Inflammatory macrophage treated with lipopolysaccharide for 1 hour (primary cell): ENCODE data around the gene TMEM43.

ENCODE experiments used
- DNase-seq, 2 donors: peaks; one replicate each; pipeline ENCODE4 v3.0.0-alpha.2; 2020 to 2022

The TMEM43 gene

DNA sequence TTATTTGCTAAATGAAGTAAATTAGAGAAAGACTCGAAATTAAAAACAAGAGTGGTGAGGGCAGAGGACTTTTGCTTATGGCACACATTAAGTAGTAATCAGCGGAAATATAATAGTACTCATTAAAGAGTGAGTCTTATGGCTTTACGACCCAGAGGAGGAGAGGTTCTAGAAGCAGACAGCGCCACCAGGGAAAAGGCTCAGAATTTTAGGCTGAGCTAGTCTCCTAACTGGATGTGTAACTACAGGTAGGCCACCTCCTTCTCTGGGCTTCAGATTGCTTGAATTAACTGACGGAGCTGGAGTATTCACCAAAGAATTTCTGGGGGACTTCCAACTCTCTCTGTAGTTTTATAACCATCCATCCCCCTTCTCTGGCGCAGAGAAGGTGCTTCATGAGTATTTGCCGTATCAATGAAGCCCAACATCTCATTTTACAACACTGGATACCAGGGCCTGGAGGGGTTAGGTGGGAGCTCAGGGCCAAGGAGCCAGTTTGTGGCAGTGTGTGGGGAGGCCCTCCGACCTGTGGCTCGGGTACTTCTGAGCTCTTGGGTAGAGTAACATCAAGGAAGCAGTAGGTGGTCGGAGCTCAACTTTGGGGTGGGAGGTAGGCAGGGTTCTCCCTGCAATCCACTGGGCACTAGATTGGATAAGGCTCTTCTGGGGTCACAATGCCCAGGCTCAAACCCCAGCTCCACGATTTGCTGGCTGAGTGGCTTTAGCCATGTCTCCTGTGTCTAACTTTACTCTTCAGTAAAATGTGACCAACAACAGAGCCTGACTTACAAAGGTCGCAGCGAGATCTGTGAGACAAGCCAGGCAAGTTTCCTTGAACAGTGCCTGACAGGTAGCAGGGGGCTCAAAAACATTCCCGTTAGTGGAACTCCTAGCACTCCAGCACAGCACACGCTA is 1.3 kb upstream of the TMEM43 start:
- no peak for DNase-seq

DNA sequence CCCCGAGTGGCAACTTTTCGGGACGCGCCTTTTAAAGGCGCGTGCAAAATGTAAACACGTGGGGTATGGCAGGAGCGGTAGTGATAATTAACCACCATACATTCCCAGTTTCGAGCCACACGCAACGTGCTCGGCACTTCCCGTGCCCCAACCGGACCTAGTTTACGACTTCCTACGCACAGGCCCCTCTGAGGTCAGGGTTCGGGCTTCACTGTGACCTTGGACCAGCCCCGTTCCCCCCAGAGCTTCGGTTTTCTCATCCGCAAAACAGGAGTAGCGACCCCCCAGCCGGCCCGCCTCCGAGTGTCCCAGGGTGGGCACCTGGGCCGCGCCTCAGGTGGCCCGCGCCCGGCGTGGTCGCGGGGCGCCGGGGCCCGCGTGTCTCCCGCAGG is 633 bp upstream of the TMEM43 start:
- DNase-seq: peak; percentile 62 to 63

DNA sequence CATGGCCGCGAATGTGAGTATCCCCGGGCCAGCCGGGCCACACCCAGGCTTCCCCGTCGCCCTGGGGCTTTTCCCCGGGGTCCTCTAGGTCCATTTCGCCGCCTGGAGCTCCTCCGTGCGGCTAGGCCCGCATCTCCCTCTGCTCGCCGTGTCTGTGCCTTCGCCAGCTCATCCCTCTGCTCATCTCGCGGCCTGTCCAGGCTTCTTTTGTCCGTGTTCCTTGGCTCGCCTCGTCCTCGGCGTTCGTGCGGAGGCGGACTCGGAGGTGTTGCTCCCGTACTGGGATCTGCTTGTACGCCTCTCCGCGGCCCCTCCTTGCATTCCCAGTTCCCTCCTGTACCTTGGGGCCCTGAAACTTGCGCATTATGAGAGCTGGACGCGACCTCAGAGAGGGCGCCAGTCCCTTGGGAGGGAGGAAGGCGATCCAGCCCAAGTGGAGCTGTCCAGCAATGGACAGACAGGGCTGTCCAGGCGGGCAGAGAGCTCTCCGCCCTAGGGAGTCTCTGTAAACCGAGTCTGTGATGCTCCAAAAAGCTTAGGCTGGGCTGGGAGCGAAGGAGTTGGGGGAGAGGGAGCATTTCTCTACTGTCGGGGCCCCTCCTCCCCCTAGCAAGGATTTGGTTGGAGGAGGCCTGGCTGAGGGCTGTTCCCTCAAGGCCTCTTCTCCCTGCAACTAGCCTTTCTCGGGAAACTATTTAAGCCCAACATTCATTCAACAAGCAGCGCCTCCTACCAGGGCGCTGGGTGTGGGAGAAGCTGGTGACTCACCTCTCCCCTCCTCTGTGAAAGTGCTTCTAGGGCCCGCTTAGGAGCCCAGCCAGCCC is 553 bp downstream of the TMEM43 start:
- DNase-seq: peak; percentile 57 to 83

DNA sequence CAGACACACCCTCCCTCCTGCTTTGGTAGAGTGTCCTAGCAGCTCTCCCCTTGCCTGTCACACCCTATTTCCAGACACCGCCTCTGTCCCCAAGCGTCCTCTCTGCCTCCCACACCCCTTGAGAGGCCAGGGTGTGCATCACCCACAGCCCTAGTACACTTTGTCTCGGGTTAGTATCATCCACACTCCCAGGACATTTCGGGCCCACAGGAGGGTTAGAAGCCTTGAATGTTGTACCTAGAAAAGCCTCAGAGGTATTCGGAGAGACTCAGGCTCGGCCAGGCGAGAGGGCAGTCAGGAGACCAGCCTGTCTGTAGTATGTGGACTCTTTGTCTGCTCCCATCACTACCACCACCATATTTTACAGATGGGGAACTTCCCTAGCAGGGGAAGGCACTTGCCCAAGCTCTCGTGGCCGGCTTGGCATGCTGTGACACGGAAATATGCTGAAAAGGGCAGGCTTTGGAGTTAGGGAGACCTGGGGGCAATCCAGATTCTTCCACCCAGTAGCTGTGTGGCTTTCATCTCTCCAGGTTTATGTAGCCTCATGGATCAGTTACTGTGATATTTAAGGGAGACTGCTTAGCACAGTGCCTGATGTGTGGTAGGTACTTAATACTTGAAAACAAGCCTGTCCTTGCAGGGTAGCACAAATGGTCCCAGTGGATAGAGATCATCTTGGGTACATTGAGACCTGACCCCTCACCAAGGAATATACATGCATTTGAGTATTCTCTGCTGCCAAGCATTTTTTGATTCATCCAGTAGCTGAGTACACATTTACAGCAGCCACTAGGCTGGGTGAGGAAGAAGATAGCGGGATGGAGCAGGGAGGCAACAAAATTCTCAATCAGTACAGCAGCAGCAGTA is 1.4 kb downstream of the TMEM43 start:
- DNase-seq: peak; percentile 13 to 37

DNA sequence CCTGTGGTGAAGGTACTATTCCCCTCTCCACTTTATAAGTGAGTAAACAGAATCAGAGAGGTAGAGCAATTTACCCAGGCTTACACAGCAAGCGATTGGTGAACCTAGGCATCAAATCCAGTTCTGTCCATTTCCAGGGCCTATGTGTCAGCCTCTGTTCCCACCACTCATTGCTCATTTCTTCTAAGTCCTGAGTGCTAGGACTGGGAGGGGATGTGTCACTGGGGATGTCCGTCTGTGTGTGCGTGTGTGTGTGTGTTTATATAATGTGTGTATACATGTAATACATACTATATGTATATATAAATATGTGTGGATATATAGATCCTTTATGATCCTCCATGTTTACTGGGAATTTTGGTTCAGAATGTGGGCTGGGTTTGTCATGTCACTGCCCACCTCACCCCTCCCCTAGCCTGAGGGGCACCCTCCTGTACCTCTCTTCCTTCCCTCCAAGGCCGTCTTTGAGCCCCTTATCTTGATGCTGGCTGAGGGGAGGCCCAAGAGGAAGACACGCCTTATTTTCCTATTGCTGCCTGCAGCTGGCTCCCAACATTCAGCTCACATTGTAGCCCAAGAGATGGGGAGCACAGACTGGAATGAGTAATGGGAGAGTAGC is 2.1 kb downstream of the TMEM43 start:
- peak in 1 of 2 donors; percentile 16 for DNase-seq

DNA sequence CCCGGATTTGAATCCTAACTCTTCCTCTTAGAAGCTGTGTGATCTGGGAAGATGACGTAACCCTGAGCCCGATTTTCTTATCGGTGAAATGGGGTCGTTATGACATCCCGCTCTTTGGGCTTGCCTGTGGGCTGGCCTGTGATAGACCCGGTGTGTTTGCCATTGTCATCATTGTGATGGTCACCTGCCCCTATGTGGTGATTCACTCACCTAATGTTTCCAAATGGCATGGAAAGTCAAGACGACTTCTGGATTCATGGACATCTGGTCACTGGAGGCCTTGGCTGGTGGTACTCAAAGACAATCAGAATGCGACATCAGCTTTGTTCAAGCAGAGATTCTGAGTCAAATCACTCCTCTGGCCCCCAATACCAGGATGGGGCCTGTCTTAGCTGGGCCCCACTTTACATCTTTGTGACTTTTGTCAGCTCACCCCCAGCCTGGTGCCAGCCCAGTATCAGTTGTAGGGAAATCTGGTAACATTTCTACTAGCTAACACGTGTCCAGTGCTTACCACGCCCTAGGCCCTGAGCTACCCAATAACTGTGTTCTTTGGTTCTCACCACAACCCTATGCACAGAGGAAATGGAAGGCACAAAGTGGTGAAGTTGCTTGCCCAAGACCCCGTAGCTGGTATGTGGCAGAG is 2.8 kb downstream of the TMEM43 start:
- no peak for DNase-seq

DNA sequence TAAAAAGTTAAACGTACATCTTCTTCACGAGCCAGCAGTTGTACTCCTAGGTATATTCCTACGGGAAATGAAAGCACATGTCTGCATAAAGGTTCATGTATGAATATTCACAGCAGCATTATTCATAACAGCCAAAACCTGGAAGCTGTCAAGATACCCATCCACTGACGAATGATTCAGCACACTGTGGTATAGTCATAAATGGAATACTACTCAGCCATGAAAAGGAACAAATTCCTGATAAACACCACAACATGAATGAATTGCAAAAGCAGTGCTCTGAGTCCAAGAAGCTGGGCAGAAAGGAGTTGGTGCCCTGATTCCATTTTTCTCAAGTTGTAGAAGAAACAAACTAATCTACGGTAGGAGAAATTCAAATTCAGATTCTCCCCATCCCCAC is 3.9 kb downstream of the TMEM43 start:
- no peak for DNase-seq

DNA sequence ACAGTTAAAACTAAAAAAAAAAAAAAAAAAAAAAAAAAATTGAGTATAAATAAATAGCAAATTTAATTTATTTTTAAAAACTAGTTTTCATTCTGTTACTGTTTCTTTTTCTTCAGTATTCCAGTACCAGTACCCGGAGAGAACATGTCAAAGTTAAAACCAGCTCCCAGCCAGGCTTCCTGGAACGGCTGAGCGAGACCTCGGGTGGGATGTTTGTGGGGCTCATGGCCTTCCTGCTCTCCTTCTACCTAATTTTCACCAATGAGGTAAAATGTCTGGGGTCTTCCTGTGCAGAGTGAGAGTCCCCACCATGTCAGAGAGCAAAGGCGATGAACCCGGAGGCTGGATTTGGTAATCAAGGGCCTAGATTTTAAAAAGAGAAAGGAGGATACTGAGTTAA is 4.4 kb downstream of the TMEM43 start:
- no peak for DNase-seq

DNA sequence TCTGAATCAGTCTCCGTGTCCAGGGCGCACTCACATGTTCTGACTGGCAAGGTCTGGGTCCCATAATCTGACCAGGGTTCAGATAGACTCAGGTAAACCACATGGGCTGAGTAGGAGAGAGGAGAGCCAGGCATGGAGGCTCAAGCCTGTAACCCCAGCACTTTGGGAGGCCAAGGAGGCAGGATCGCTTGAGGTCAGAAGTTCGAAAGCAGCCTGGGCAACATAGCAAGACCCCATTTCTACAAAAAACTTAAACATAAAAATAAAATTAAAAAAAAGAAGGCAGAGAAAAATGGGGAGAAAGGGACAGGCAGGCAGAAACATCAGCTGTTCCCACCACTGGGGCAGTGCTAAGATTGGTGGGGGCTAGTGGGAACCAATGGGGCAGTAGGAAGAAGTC is 5.4 kb downstream of the TMEM43 start:
- no peak for DNase-seq

DNA sequence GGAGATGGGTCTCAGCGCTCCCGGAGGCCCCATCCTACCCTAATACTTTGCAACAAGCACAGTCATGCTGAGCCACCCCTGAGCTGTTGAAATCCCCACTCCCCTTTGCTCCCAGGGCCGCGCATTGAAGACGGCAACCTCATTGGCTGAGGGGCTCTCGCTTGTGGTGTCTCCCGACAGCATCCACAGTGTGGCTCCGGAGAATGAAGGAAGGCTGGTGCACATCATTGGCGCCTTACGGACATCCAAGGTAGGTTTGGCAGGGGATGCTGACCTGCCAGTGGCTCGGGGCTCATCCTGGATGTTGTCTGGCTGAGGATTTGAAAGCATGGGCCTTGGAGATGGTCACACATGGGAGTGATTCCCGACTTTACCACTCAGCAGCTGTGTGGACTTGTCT is 5.9 kb downstream of the TMEM43 start:
- no peak for DNase-seq

DNA sequence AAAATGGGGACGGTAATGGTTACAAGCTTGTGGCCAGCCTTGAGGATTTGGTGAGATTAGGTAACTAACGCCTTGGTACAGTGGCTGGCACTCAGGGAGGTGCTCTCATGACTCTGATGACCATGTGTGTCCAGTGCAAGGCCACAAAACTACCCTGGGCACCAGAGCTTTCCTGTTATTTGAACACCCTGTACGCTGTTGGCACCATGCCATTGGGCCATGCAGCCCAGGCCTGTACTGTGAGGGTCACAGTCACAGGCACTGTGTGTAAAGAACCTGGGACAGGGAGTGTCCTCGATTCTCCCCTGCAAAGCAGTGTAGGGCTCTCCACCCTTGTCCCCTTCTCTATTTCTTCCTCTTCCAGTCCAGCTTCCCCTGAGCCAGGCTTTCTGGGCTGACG is 6.3 kb downstream of the TMEM43 start:
- no peak for DNase-seq

DNA sequence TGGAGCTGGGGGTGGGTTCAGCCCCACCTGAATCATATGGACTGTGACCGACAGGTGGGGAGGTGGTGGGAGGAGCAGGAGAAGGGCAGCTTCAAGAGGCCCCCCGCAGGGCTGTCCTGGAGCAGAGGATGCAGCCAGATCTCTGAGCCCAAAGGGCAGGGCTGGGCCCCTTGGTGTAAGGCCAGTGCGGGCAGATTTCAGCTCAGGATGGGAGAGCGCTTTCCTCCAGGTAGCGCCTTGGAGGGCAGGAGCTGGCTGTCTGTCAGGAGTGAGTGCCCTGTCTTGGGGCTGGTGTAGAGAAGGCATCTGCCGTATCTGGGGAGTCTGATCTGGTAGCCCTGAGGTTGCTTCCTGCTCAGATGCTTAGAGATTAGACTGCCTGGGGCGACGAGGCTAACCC is 7.3 kb downstream of the TMEM43 start:
- DNase-seq: no peak

DNA sequence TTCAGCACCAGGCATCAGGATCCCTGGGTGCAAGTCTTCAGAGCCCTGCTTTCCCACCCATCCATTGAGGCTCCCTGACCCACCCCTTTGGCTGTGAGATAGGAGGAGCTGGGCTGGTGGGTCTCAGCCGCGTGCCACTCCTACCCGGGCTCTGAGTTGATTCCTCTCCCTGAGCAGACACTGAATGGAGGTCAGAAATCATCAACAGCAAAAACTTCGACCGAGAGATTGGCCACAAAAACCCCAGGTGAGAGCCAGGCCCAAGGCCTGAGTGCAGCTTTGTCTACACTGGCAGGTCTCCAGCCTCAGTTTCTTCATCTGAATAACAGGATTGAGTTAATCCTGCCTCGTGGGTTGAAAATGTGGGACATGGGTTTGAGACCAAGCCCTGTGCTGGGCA is 7.8 kb downstream of the TMEM43 start:
- DNase-seq: no peak

DNA sequence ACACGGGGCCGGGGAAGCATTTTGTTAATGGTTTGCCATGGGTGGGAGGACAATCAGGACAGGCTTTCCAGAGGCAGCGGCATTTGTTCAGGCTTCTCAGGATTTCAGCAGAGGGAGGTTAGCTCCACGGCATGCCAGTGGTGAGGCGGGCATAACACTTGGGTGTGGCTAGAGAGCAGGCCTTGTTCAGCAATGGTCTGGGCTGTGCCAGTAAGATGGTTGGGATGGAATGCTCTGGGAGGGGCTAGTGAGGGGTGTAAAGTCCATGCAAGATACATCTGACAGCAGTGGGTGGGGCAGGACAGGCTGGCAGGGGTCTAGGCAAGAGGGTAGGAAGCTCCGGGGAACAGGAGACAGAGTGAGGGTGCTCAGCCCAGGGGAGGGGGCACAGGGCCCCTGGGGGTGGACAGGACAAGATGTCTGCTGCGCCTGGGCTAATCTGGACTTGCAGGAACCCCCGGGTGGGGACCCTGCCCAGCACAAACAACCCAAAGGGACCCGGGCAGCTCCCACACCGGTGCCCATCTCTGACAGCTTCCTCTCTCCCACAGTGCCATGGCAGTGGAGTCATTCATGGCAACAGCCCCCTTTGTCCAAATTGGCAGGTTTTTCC is 8.4 kb downstream of the TMEM43 start:
- no peak for DNase-seq

DNA sequence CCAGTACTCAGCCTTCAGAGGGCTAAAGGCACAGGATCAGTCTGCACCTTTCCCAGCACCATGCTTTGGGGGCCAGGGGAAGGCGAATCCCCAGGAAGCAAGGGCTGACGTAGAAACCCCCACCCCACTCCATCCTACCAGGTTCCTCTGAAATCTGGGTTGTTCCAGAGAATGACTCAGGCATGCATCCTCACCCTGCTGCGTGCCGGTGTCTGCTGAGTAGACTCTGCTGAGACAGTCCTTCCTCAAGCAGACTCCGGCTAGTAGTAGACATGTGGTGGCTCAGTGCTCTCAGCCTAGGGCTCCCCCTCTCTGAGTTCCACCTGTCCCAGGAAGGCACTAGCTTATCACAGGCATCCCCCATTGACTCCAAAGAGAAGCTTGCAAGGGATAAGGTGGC is 9.0 kb downstream of the TMEM43 start:
- DNase-seq: no peak

DNA sequence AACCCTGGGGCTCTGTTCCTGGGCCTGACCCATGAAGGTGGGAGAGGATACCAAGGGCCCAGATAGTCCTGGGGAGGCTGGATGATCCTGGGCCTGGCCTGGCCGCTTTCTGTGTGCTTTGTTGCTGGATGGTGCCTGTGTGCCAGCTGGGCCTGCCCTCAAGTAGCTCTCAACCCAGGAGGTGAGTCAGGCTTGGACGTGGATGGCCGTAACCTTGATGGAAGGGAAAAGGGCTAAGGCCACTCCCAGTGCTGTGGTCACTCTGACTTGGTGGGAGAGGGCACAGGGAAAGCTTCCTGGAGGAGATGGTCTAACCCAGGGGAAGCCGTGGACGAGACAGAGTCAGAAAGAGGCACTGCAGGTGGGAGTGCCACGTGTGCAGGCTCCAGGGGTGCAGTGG is 9.4 kb downstream of the TMEM43 start:
- DNase-seq: no peak

DNA sequence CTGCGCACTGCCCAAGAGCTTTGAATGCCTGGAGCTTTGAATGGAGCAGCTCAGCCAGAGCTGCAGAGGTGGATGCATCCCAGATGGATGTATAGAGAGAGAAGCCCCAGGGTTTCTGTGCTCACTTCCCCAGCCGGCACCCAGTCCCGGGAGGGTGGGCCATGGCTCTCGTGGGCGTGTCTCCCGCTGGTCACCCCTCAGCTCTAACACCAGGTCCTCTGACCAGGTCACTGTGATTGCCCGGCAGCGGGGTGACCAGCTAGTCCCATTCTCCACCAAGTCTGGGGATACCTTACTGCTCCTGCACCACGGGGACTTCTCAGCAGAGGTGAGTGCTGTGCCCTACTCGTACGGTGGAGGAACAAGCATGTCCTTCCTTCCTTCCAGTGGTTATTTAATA is 10.7 kb downstream of the TMEM43 start:
- DNase-seq: no peak

DNA sequence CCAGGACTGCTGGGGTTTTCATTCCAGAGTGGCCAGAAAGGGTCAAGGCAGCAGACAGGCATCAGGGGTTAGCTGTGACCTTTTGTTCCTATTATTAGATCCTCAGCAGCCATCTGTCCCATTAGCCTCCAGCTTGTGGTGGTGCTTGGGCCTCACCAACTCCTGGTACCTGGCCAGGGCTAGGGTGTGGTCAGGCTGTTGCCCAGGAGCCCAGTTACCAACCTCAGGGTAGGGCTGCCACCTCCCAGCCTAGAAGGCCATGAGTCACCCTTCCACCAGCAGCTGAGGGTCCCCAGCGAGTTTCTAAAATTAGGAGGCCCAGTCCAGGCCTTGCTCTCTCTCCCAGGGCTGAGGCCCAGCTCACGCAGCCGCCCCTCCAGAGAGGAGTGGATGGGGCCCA is 12.2 kb downstream of the TMEM43 start:
- DNase-seq: no peak

DNA sequence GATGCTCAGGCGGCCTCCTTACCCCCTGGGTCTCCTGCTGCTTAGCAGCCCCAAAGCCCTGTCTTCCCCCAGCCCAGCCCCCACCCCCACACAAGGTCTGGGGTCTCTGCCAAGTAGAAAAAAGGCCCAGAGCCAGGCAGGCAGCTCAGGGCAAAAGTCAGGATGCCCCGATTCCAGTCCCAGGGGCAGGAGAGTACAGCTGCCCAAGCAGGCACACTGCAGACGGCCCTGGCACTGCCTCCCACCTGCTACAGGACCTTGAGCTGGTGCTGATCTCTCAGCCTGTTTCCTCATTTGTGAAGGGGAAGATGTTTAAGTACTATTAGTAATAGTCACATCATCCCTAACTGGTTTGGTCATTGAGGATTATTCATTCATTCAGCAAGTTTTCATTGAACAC is 12.6 kb downstream of the TMEM43 start:
- DNase-seq: peak in 1 of 2 donors; percentile 65

DNA sequence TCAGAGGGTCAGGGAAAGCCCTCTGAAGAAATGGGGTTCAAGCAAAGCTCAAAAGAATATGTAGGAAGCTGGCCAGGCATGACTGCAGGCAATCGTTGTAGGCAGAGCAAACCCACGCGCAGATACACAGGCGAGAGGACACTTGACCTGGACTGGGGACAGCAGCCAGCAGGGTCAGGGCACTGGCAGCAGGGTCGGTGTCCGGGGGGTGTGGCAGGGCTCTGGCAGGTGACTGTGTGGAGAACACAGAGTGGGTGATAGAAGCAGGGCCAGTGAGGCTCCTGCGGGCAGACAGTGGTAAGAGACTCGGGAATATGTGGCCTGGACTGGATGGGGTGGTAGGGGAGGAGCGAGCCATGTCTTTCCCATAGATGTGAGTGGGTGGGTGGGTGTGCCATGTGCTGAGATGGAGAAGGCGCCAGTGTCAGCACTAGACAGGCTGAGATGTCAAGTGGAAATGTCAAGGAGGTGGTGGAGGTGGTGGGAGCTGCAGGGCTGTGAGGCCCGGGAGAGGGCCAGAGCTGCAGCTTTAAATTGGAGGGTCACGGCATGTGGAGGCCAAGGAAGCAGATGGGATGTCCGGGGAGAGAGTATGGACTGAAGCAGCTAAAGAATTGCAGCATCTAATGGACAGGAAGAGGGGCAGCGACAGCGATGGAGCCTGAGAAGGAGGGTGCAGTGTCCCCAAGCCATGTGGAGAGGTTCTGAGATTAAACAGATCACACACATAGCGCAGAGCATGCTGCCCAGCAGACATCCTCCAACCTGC is 13.4 kb downstream of the TMEM43 start:
- DNase-seq: no peak
